Uterus (tissue), 4 donors: ENCODE measurements around the gene TFF1. TPM values are rescaled to one million over a fixed set of nuclear protein-coding genes. Genes with fewer than 3 reads are reported as not detected.

Source experiments
- DNase-seq, 2 donors: peaks; one replicate each; pipeline ENCODE4 v3.0.0-alpha.2; 2019 to 2020
- H3K27ac ChIP-seq, 2 donors: fragments of 200-600 bp; sonication (generic); 1 replicate in 1 of 2; 2 replicates in 1 of 2; pipeline ENCODE4 v1.5.1; 2016 to 2018
- H3K27me3 ChIP-seq, 2 donors: fragments of 200-600 bp; sonication (generic); one replicate each; pipeline ENCODE4 v1.5.1; 2018 to 2019; ENCODE audit warnings: control low read depth in 1 of 2
- H3K36me3 ChIP-seq, 2 donors: fragments of 200-600 bp; sonication (generic); one replicate each; pipeline ENCODE4 v1.5.1; 2019; ENCODE audit warnings: control low read depth in 1 of 2
- H3K4me1 ChIP-seq, 2 donors: fragments of 200-600 bp; sonication (generic); one replicate each; pipeline ENCODE4 v1.5.1; 2018 to 2019; ENCODE audit warnings: control low read depth in 1 of 2
- H3K4me3 ChIP-seq, 2 donors: fragments of 200-600 bp; sonication (generic); 1 replicate in 1 of 2; 2 replicates in 1 of 2; pipeline ENCODE4 v1.5.1; 2018 to 2019; ENCODE audit warnings: mild to moderate bottlenecking in 1 of 2
- H3K9me3 ChIP-seq, 2 donors: fragments of 200-600 bp; sonication (generic); one replicate each; pipeline ENCODE4 v1.5.1; 2019; ENCODE audit warnings: control low read depth in 1 of 2
- POLR2A ChIP-seq, 2 donors: fragments of 450-650 bp; IDR thresholded peaks; one replicate each; pipeline ENCODE4 v1.6.1; 2016; ENCODE audit warnings: antibody characterized with exemption in 2 of 2, mild to moderate bottlenecking in 1 of 2, moderate library complexity in 1 of 2
- intact Hi-C: fragments of 100-400 bp; cut with DNase I; formaldehyde crosslinking; loops from one replicate; pipeline ENCODE4 v1.15.1; 2023; ENCODE audit warnings: low total_unique reads
- total RNA-seq, 4 donors: library from RNA; depleted of rRNA in 3 of 4; stranded (reverse); fragments of >200 nt in 3 of 4; gene quantifications; one replicate each; pipeline versions ENCODE4 v1.1.0 to v1.2.4, GENCODE V29; 2014 to 2023
- TF ChIP-seq, protein P1 (sequence below), 4 experiments: fragments of 200-600 bp in 2 of 4; fragments of 450-650 bp in 2 of 4; sonication (generic) in 2 of 4; IDR thresholded peaks; one replicate each; pipeline ENCODE4 v1.5.1; 2016 to 2019; ENCODE audit warnings: antibody characterized with exemption in 4 of 4, mild to moderate bottlenecking in 2 of 4, moderate library complexity in 1 of 4
- donor health status: DM: yes; HTN: yes; CAD: no.

The TFF1 gene
- total RNA-seq, 4 donors from 2014 or later, result not detected

DNA sequence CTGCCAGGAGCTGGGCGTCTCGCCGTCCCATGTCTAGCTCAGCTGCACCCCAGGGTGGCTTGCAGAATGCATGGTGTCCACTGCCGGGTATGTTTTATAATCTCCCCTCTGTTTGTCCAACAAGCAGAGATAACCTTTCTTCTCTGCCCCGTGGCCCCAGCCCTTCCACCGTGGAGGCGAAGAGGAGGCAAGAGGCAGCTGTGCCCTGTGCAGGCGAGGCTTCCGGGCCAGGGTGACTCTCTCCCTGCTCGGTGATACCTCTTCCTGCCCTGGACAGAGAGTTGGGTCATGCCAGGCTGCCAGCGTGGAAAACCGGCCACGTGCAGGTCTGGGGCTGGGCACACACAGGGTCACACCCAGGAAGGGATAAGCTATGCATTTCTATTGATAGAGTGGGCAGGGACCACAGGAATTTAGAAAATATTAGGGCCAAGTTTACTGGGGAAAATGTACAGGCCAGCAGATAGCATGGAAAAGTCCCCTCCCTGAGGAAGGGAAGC lies 15.4 kb downstream of the TFF1 start, which contains the start of gene TFF2:
Gene TFF2, minus strand, starts transcription at position 68 of the 500 bp plus-strand sequence. Its CDS starts 37 bp downstream, at position 31.
- Histone ChIP-seq H3K27me3 (no peaks in the 10 kb centered on the region), H3K27ac (no peak within 1 kb of the TSS), H3K4me1 (no peaks in the 10 kb centered on the region), H3K9me3 (peaks cover 0 to 2% of the 10 kb centered on the region in 2 donors), H3K4me3 (no peak within 1 kb of the TSS), H3K36me3 (no peaks in the 10 kb centered on the region)
- DNase-seq, result no peak
- intact Hi-C loops, result no loop called here
- TF ChIP-seq, protein P1, sequence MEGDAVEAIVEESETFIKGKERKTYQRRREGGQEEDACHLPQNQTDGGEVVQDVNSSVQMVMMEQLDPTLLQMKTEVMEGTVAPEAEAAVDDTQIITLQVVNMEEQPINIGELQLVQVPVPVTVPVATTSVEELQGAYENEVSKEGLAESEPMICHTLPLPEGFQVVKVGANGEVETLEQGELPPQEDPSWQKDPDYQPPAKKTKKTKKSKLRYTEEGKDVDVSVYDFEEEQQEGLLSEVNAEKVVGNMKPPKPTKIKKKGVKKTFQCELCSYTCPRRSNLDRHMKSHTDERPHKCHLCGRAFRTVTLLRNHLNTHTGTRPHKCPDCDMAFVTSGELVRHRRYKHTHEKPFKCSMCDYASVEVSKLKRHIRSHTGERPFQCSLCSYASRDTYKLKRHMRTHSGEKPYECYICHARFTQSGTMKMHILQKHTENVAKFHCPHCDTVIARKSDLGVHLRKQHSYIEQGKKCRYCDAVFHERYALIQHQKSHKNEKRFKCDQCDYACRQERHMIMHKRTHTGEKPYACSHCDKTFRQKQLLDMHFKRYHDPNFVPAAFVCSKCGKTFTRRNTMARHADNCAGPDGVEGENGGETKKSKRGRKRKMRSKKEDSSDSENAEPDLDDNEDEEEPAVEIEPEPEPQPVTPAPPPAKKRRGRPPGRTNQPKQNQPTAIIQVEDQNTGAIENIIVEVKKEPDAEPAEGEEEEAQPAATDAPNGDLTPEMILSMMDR (IDR thresholded peaks at IDR 0.05), result no peak
- no peak for TF ChIP-seq POLR2A (IDR thresholded peaks at IDR 0.05)

DNA sequence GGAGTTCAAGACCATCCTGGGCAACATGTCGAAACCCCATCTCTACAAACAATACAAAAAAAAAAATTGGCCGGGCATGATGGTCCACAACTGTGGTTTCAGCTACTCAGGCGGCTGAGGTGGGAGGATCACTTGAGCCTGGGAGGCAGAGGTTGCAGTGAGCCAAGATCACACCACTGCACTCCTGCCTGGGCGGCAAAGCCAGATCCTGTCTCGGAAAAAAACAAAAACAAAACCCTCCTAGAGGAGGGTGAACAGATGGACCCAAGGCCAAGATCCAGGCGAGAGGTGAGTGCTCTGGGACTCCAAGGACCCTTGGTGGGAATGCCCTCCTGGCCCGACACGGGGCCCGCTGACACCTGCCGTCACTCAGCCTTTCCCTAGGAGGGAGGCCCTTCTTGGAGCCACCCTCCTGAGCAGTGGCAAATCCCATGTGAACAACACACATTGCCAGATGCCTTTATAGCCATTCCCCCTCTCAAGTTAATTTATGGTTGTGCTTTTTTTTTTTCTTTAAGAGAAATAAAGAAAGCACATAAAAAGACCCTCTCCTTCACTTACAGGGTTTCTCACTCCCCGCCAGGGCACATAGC lies 15.9 kb downstream of the TFF1 start:
- no peak for DNase-seq
- H3K27ac ChIP-seq, result no peak overlapping the region
- intact Hi-C loops, result no loop called here

DNA sequence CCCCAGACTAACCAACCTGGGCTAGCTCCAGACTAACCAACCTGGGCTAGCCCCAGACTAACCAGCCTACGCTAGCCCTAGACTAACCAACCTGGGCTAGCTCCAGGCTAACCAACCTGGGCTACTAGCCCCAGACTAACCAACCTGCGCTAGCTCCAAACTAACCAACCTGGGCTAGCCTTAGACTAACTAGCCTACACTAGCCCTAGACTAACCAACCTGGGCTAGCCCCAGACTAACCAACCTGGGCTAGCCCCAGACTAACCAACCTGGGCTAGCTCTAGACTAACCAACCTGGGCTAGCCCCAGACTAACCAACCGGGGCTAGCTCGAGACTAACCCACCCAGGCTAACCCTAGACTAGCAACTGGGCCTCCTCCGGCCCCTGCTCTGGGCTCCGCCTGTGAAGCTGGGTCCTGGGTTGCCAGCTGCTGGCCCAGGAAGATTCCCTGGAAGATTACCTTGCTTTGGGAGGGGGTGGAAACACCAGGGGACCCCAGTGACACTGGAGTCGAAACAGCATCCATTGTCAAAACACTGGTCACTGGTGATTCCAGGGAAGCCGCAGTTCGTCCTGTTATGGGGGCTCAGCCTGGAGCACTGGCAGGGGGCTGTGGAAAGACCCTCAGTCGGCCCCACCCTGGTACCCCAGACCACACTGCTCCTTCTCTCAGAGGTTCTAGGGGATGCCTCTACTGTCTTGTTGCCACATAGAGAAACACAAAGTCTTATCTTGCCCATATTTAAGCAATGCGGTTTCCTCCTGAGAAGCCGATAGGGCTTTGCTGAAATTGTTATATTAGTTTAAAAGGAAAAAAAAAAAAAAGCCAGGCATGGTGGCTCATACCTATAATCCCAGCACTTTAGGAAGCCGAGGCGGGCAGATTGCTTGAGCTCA lies 16.7 kb downstream of the TFF1 start:
- DNase-seq, result no peak
- no peaks in the 10 kb centered on the region for H3K4me1 ChIP-seq
- H3K36me3 ChIP-seq, result no peaks in the 10 kb centered on the region
- no peak overlapping the region for H3K4me3 ChIP-seq
- H3K27me3 ChIP-seq, result no peaks in the 10 kb centered on the region
- TF ChIP-seq, protein P1 (IDR thresholded peaks at IDR 0.05), result no peak
- no peak for TF ChIP-seq POLR2A (IDR thresholded peaks at IDR 0.05)
- H3K9me3 ChIP-seq, result no peaks in the 10 kb centered on the region
- no peak overlapping the region for H3K27ac ChIP-seq
- intact Hi-C loops, result no loop called here

More for the DNA sequence above, 15.9 kb downstream of the TFF1 start:
- H3K4me1 ChIP-seq, result no peaks in the 10 kb centered on the region
- no peaks in the 10 kb centered on the region for H3K27me3 ChIP-seq
- H3K36me3 ChIP-seq, result no peaks in the 10 kb centered on the region
- H3K4me3 ChIP-seq, result no peak overlapping the region
- H3K9me3 ChIP-seq, result peaks cover 0 to 2% of the 10 kb centered on the region in 2 donors
- TF ChIP-seq, protein P1 (IDR thresholded peaks at IDR 0.05), result no peak
- no peak for TF ChIP-seq POLR2A (IDR thresholded peaks at IDR 0.05)

DNA sequence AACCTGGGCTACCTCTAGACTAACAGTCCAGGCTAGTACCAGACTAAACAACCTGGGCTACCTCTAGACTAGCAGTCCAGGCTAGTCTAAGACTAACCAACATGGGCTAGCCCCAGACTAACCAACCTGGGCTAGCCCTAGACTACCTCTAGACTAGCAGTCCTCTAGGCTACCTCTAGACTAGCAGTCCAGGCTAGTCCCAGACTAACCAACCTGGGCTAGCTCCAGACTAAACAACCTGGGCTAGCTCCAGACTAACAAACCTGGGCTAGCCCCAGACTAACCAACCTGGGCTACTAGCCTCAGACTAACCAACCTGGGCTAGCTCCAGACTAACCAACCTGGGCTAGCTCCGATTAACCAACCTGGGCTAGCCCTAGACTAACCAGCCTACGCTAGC lies 17.6 kb downstream of the TFF1 start:
- Histone ChIP-seq H3K4me3 (no peak overlapping the region), H3K27me3 (no peaks in the 10 kb centered on the region), H3K4me1 (no peaks in the 10 kb centered on the region), H3K27ac (no peak overlapping the region), H3K9me3 (no peaks in the 10 kb centered on the region), H3K36me3 (no peaks in the 10 kb centered on the region)
- intact Hi-C loops, result no loop called here
- TF ChIP-seq, protein P1 (IDR thresholded peaks at IDR 0.05), result no peak
- no peak for TF ChIP-seq POLR2A (IDR thresholded peaks at IDR 0.05)
- DNase-seq, result no peak
